Neutrophil (primary cell): Measurements from ENCODE around the gene SCNN1B.

Experiments used
- H3K27ac ChIP-seq: fragments of 200-600 bp; sonication (generic); 2 replicates; pipeline ENCODE4 v1.5.1; 2016; ENCODE audit warnings: mild to moderate bottlenecking, moderate library complexity
- H3K27me3 ChIP-seq: fragments of 200-600 bp; sonication (generic); 2 replicates; pipeline ENCODE4 v1.6.0; 2016; ENCODE audit warnings: mild to moderate bottlenecking
- H3K36me3 ChIP-seq: fragments of 200-600 bp; sonication (generic); 2 replicates; pipeline ENCODE4 v1.5.1; 2017
- H3K4me1 ChIP-seq, 2 experiments: fragments of 200-600 bp in 1 of 2; sonication (generic) in 1 of 2; 1 replicate in 1 of 2; 2 replicates in 1 of 2; pipeline versions ENCODE4 v1.5.1 to v1.6.1; 2013 to 2016; ENCODE audit warnings: low read depth in 1 of 2, low read length in 1 of 2, mild to moderate bottlenecking in 1 of 2, moderate library complexity in 1 of 2; ENCODE audit not compliant: control insufficient read depth in 1 of 2, insufficient read depth in 1 of 2
- H3K4me3 ChIP-seq, 2 experiments: fragments of 200-600 bp in 1 of 2; sonication (generic) in 1 of 2; 1 replicate in 1 of 2; 2 replicates in 1 of 2; pipeline ENCODE4 v1.5.1; 2013 to 2016; ENCODE audit warnings: low read depth in 1 of 2, low read length in 1 of 2, mild to moderate bottlenecking in 1 of 2, moderate library complexity in 1 of 2
- H3K9me3 ChIP-seq: fragments of 200-600 bp; sonication (generic); 2 replicates; pipeline ENCODE4 v1.5.1; 2016
- TF ChIP-seq, protein P1 (sequence below): fragments of 200-600 bp; sonication (generic); IDR thresholded peaks from 2 replicates; pipeline ENCODE4 v1.5.1; 2016; ENCODE audit warnings: antibody characterized with exemption

SCNN1B gene

DNA sequence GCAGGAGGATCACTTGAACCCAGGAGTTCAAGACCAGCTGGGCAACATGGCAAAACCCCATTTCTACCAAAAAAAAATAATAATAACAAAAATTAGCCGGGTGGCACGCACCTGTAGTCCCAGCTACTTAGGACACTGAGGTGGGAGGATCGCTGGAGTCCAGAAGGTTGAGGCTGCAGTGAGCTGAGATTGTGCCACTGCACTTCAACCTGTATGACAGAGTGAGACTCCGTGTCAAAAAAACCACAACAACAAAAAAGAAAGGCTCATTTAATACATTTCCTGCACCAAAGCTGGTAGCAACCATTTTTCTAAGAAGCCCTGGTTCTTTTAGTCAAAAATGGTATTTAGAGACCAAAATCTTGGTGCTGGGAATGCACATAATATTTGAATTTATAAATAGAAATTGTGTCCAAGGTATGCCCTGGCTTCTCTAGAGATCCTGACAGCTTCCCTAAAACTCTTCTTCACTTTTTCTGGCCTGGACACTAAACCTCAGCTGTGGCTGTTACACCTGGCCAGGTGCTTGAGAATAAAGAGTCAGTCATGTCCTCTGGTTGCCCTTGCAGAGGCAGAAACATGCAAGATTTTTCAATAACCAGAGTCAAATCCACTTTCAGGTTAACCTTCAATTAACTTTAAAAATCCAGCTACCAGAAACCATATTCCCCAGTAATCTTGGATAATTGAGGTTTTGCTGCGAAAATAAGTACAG lies 35.9 kb downstream of the SCNN1B start:
- Histone ChIP-seq H3K36me3 (no peaks in the 10 kb centered on the region), H3K27ac (no peak overlapping the region), H3K27me3 (no peaks in the 10 kb centered on the region), H3K4me3 (no peak overlapping the region), H3K4me1 (no peaks in the 10 kb centered on the region), H3K9me3 (no peaks in the 10 kb centered on the region)
- TF ChIP-seq, protein P1, sequence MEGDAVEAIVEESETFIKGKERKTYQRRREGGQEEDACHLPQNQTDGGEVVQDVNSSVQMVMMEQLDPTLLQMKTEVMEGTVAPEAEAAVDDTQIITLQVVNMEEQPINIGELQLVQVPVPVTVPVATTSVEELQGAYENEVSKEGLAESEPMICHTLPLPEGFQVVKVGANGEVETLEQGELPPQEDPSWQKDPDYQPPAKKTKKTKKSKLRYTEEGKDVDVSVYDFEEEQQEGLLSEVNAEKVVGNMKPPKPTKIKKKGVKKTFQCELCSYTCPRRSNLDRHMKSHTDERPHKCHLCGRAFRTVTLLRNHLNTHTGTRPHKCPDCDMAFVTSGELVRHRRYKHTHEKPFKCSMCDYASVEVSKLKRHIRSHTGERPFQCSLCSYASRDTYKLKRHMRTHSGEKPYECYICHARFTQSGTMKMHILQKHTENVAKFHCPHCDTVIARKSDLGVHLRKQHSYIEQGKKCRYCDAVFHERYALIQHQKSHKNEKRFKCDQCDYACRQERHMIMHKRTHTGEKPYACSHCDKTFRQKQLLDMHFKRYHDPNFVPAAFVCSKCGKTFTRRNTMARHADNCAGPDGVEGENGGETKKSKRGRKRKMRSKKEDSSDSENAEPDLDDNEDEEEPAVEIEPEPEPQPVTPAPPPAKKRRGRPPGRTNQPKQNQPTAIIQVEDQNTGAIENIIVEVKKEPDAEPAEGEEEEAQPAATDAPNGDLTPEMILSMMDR = no peak

DNA sequence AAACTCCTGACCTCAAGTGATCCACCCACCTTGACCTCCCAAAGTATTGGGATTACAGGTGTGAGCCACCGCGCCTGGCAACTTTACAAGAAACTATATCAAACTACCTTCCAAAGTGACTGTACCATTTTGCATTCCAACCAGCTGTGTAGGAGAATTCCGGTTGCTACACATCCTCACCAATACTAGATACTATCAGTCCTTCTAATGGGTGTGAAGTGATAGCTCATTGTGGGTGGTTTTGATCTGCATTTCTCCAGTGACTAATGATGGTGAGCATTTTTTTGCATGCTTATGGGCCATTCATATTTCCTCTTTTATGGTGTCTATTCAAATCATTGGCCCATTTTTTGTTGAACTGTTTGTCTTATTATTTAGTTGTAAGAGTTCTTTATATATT lies 37.7 kb downstream of the SCNN1B start:
- Histone ChIP-seq H3K4me3 (no peak overlapping the region), H3K4me1 (no peaks in the 10 kb centered on the region), H3K27me3 (no peaks in the 10 kb centered on the region), H3K9me3 (no peaks in the 10 kb centered on the region), H3K27ac (no peak overlapping the region), H3K36me3 (no peaks in the 10 kb centered on the region)
- TF ChIP-seq, protein P1 = no peak

DNA sequence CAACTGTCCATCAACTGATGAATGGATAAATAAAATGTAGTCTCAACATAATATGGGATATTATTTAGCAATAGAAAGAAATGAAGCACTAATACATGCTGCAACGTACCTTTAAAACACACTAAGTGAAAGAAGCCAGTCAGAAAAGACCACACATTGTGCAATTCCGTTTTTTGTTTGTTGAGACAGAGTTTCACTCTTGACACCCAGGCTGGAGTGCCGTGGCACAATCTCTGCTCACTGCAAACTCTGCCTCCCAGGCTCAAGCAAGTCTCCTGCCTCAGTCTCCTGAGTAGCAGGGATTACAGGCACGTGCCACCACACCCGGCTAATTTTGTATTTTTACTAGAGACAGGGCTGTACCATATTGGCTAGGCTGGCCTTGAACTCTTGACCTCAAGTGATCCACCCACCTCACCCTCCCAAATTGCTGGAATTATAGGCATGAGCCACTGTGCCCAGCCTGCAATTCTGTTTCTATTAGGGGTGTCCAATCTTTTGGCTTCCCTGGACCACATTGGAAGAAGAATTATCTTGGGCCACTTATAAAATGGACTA lies 40.1 kb downstream of the SCNN1B start:
- Histone ChIP-seq H3K27ac (no peak overlapping the region), H3K4me1 (no peaks in the 10 kb centered on the region), H3K36me3 (no peaks in the 10 kb centered on the region), H3K4me3 (no peak overlapping the region), H3K27me3 (no peaks in the 10 kb centered on the region), H3K9me3 (no peaks in the 10 kb centered on the region)
- TF ChIP-seq, protein P1 = no peak

DNA sequence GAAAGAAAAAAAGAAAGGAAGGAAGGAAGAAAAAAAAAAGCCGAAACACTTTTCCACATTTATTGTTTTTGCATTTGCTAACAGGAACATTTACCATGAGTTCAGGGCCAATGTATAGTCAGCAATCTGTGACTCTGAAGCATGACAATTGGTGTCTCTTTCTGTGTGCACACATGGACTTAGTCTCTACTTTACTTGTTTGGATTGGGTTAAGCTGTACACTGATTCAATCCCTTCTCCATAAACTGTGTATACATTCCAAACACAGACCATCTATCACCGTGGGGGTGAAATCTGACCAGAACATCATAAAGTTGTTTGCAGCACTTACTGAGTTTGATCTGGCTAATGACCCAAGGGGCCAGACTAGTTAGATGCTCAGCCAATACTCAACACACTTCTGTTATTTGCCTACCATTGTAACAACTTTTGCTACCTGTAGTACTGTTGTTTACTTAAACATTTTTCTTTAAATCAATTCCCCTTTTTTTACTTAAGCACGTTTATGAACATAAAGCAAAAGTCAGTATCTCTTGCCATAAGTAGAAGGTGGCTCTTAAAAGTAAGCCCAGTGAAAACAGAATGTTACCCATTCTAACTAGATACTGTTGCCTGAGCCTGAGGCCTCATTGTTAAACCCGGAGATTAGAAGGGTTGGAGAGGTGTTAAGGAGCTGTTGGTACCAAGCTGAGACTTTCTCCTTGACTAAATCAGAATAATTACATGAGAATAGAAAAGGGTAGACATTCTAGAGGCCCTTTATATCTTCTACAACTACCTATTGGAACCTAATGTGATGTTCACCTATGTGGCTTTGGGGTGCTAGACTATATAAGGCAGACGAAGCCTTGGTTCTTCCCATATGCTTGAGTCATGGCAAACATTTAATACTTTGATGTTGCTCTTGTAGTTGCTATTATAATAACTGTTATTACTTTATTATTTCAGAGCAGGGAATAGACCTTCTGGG lies 41.8 kb downstream of the SCNN1B start:
- H3K4me1 ChIP-seq = no peaks in the 10 kb centered on the region
- H3K9me3 ChIP-seq = no peaks in the 10 kb centered on the region
- TF ChIP-seq, protein P1 = no peak
- H3K36me3 ChIP-seq = no peaks in the 10 kb centered on the region
- H3K27ac ChIP-seq = no peak overlapping the region
- no peak overlapping the region for H3K4me3 ChIP-seq
- peaks cover 6% of the 10 kb centered on the region for H3K27me3 ChIP-seq

DNA sequence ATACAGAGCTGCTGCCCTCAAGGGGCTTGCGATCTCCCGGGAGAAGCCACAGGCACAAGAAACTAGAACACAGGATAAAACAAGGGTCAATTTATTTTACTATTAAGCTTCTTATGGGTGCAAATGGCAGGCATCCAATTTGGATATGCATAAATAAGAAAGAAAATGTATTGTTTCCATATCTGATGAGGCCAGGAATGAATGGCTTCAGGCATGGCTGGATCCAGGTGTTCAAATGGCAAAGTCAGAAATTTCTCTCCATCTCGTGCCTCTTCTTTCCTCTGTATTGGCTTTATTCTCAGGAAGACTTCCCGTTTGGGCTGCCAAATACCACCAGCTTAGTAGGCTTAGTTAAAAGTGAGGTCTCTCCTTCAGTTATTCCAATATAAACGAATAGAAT lies 43.1 kb downstream of the SCNN1B start:
- H3K27ac ChIP-seq = no peak overlapping the region
- no peaks in the 10 kb centered on the region for H3K4me1 ChIP-seq
- H3K9me3 ChIP-seq = no peaks in the 10 kb centered on the region
- H3K4me3 ChIP-seq = no peak overlapping the region
- TF ChIP-seq, protein P1 = no peak
- peaks cover 6% of the 10 kb centered on the region for H3K27me3 ChIP-seq
- no peaks in the 10 kb centered on the region for H3K36me3 ChIP-seq
